Subcutaneous abdominal adipose tissue (tissue), 5 donors: Measurements from ENCODE around the gene SPTBN1.
A peak's percentile ranks its signal among the peaks of the same experiment; 100 is the strongest.

Experiments used
- H3K27ac ChIP-seq: one replicate; pipeline ENCODE4 v1.7.0; 2013; ENCODE audit warnings: low read depth, mild to moderate bottlenecking, inconsistent platforms, low read length, moderate library complexity
- H3K27me3 ChIP-seq, 5 donors: one replicate each; pipeline ENCODE4 v1.7.0; 2013; ENCODE audit warnings: low read length in 5 of 5, inconsistent platforms in 1 of 5; ENCODE audit not compliant: control insufficient read depth in 5 of 5, insufficient read depth in 4 of 5
- H3K36me3 ChIP-seq, 5 donors: one replicate each; pipeline ENCODE4 v1.7.0; 2013; ENCODE audit warnings: low read length in 5 of 5; ENCODE audit not compliant: control insufficient read depth in 5 of 5, insufficient read depth in 5 of 5
- H3K4me1 ChIP-seq, 5 donors: one replicate each; pipeline ENCODE4 v1.7.0; 2013; ENCODE audit warnings: low read length in 5 of 5, mild to moderate bottlenecking in 3 of 5, moderate library complexity in 1 of 5; ENCODE audit not compliant: control insufficient read depth in 5 of 5, insufficient read depth in 5 of 5
- H3K4me3 ChIP-seq, 5 donors: one replicate each; pipeline ENCODE4 v1.7.0; 2013; ENCODE audit warnings: low read length in 5 of 5, low read depth in 1 of 5
- H3K9ac ChIP-seq, 5 donors: one replicate each; pipeline ENCODE4 v1.7.0; 2013; ENCODE audit warnings: low read length in 5 of 5, mild to moderate bottlenecking in 4 of 5, moderate library complexity in 3 of 5
- H3K9me3 ChIP-seq, 5 donors: one replicate each; pipeline ENCODE4 v1.7.0; 2013; ENCODE audit warnings: low read length in 5 of 5; ENCODE audit not compliant: control insufficient read depth in 5 of 5
- donor health status: healthy.
- donor health status: healthy.
- donor health status: healthy.
- donor health status: healthy.
- donor health status: healthy.

Gene SPTBN1

GRCh38 chr2:54518430-54518829 lies 62.3 kb downstream of the SPTBN1 start:
- Histone ChIP-seq H3K9ac (peak overlapping the region in 1 of 5 donors; percentile 10), H3K4me1 (peaks cover 0 to 33% (median 12%) of the 10 kb centered on the region in 5 donors), H3K27me3 (no peaks in the 10 kb centered on the region), H3K36me3 (peaks cover 0 to 11% (median 2%) of the 10 kb centered on the region in 5 donors), H3K9me3 (no peaks in the 10 kb centered on the region), H3K27ac (no peak overlapping the region), H3K4me3 (no peak overlapping the region)

- H3K9me3 ChIP-seq = no peaks in the 10 kb centered on the region
- H3K27me3 ChIP-seq = no peaks in the 10 kb centered on the region
- H3K4me3 ChIP-seq = no peak overlapping the region
- no peak overlapping the region for H3K9ac ChIP-seq
- H3K4me1 ChIP-seq = peaks cover 0 to 39% (median 21%) of the 10 kb centered on the region in 5 donors
- H3K27ac ChIP-seq = peak overlapping the region; percentile 55
- H3K36me3 ChIP-seq = peaks cover 0 to 9% (median 2%) of the 10 kb centered on the region in 5 donors
Observed at GRCh38 chr2:54519841-54520459, 63.8 kb downstream of the SPTBN1 start.

DNA sequence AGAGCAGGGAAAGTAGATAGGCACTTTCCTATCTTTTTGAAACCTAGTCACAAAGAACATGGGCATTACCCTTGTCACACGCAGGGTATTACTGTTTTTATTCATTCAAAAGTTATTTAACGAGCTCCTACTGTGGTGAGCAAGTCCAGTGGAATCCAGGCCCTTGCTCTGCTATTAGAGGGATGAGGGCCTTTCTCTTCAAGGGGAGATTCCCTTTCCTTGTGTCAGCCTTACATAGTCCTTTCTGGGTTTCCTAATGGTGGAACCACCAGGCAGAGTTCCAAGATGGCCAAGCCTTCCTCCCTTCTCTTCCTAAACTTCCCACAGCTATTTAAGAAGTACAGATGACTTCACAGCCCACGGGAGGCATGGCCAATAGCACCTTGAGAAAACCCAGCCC lies 64.6 kb downstream of the SPTBN1 start:
- H3K36me3 ChIP-seq = peaks cover 0 to 8% (median 2%) of the 10 kb centered on the region in 5 donors
- peaks cover 0 to 42% (median 21%) of the 10 kb centered on the region in 5 donors for H3K4me1 ChIP-seq
- no peaks in the 10 kb centered on the region for H3K27me3 ChIP-seq
- H3K9ac ChIP-seq = no peak overlapping the region
- H3K4me3 ChIP-seq = no peak overlapping the region
- peak overlapping the region; percentile 55 for H3K27ac ChIP-seq
- H3K9me3 ChIP-seq = no peaks in the 10 kb centered on the region

DNA sequence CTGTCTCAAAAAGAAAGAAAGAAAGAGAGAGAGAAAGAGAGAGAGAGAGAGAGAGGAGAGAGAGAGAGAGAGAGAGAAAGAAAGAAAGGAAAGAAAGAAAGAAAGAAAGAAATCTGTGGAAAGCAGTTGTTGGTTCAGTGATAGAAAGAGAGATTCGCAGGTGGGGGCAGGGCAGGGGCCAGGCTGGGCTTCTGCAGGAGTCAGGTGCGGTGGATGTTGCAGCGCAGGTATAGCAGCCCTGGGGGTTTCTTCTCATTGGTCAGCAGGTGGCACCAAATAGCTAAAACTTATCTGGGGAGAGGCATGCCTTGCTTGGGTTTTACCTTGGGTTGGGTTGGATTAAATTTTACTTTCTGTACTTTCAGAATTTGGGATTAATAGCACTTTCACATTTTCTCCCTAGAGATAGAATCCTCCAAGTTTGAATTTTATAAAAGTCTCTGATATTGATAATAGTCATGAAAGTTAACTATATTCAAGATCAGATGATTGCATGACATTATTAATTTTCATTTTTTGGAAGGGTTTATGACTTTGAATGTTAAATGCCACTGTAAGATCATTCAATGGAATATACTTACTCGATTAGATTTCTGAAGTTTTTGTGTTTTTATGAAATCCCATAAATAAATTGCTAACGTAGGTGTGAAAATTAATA lies 66.6 kb downstream of the SPTBN1 start:
- Histone ChIP-seq H3K9ac (peak overlapping the region in 1 of 5 donors; percentile 19), H3K36me3 (peaks cover 11 to 25% (median 20%) of the 10 kb centered on the region in 5 donors)

GRCh38 chr2:54523324-54523959 lies 67.3 kb downstream of the SPTBN1 start:
- H3K4me1 ChIP-seq = peaks cover 0 to 49% (median 26%) of the 10 kb centered on the region in 5 donors
- H3K27ac ChIP-seq = peak overlapping the region; percentile 77
- peaks cover 18 to 32% (median 26%) of the 10 kb centered on the region in 5 donors for H3K36me3 ChIP-seq
- no peaks in the 10 kb centered on the region for H3K9me3 ChIP-seq
- H3K9ac ChIP-seq = peak overlapping the region in 1 of 5 donors; percentile 19
- H3K27me3 ChIP-seq = no peaks in the 10 kb centered on the region
- H3K4me3 ChIP-seq = no peak overlapping the region

More for the DNA sequence above, 66.6 kb downstream of the SPTBN1 start:
- no peaks in the 10 kb centered on the region for H3K9me3 ChIP-seq
- peaks cover 0 to 49% (median 26%) of the 10 kb centered on the region in 5 donors for H3K4me1 ChIP-seq
- peak overlapping the region; percentile 77 for H3K27ac ChIP-seq
- no peaks in the 10 kb centered on the region for H3K27me3 ChIP-seq
- no peak overlapping the region for H3K4me3 ChIP-seq

GRCh38 chr2:54524226-54524991 lies 68.3 kb downstream of the SPTBN1 start:
- no peaks in the 10 kb centered on the region for H3K9me3 ChIP-seq
- peaks cover 22 to 41% (median 33%) of the 10 kb centered on the region in 5 donors for H3K36me3 ChIP-seq
- no peaks in the 10 kb centered on the region for H3K27me3 ChIP-seq
- H3K9ac ChIP-seq = no peak overlapping the region
- peak overlapping the region; percentile 77 for H3K27ac ChIP-seq
- peak overlapping the region in 1 of 5 donors; percentile 23 for H3K4me3 ChIP-seq
- H3K4me1 ChIP-seq = peaks cover 0 to 43% (median 23%) of the 10 kb centered on the region in 5 donors

DNA sequence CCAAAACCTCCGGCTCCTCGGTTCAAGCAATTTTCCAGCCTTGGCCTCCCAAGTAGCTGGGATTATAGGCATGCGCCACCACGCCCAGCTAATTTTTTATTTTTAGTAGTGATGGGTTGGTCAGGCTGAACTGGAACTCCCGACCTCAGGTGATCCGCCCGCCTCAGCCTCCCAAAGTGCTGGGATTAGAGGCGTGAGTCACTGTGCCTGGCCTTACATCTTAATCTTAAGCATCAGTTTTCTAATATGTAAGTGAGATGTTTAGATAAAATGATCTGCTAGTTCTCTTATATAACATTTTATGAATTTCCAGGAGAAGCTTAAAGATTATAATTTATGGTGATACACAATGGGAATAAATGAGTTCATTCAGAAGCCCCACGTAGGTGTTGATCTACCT lies 69.2 kb downstream of the SPTBN1 start:
- Histone ChIP-seq H3K27me3 (no peaks in the 10 kb centered on the region), H3K9me3 (no peaks in the 10 kb centered on the region), H3K4me1 (peaks cover 0 to 39% (median 19%) of the 10 kb centered on the region in 5 donors), H3K27ac (peak overlapping the region; percentile 77), H3K36me3 (peaks cover 26 to 49% (median 40%) of the 10 kb centered on the region in 5 donors), H3K9ac (no peak overlapping the region), H3K4me3 (no peak overlapping the region)

GRCh38 chr2:54526226-54526879 lies 70.2 kb downstream of the SPTBN1 start:
- peaks cover 0 to 31% (median 19%) of the 10 kb centered on the region in 5 donors for H3K4me1 ChIP-seq

DNA sequence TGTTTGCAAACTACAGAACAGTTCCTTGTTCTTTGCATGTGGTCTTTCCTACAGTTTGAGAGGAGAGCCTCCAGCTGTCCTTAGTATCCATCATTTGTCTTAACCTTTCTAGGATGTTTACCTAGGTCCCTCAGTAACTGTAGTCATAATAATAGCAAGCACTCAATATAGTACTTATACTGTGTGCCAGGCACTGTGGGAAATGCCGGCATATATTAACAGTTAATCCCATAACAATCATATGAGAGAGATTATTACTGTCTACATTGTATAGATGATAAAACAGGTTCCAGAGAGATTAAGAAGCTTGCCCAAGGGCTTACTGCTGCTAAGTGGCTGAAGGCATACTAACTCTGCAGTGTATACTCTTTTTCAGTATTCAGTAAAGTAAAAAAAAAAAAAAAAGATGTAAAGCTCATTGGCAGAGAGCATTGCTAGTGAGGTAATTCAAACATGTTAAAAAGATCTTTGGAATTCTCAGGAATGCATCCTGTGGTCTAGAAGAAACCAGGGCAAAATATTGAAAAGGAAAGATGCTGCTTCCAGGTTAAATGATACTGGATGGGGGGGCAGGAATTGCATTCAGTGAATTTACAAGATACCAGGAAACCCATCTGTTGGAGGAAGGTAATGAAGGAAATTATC lies 72.3 kb downstream of the SPTBN1 start:
- Histone ChIP-seq H3K4me3 (no peak overlapping the region), H3K27me3 (no peaks in the 10 kb centered on the region), H3K9me3 (no peaks in the 10 kb centered on the region), H3K36me3 (peaks cover 26 to 64% (median 46%) of the 10 kb centered on the region in 5 donors), H3K4me1 (peaks cover 0 to 33% (median 25%) of the 10 kb centered on the region in 5 donors), H3K9ac (no peak overlapping the region), H3K27ac (no peak overlapping the region)

More at GRCh38 chr2:54526226-54526879, 70.2 kb downstream of the SPTBN1 start:
- no peak overlapping the region for H3K4me3 ChIP-seq
- H3K9ac ChIP-seq = no peak overlapping the region
- no peaks in the 10 kb centered on the region for H3K9me3 ChIP-seq
- peak overlapping the region; percentile 77 for H3K27ac ChIP-seq
- H3K36me3 ChIP-seq = peaks cover 26 to 52% (median 44%) of the 10 kb centered on the region in 5 donors
- no peaks in the 10 kb centered on the region for H3K27me3 ChIP-seq
